Aorta (tissue), 5 donors: Measurements from ENCODE around the gene ANGPT4. TPM values are rescaled to one million over a fixed set of nuclear protein-coding genes. Genes with fewer than 3 reads are reported as not detected.

Experiments used
- ATAC-seq: fragments of 200-7000 bp; cut with Tn5 transposase; one replicate; pipeline ENCODE4 v1.9.1; 2022; ENCODE audit warnings: moderate library complexity; ENCODE audit not compliant: low FRiP score
- DNase-seq, 2 donors: peaks; one replicate each; pipeline ENCODE4 v3.0.0-alpha.2; 2020
- H3K27ac ChIP-seq, 2 donors: one replicate each; pipeline ENCODE4 v1.5.1; 2013; ENCODE audit warnings: low read length in 2 of 2, mild to moderate bottlenecking in 2 of 2, moderate library complexity in 2 of 2, control low read depth in 1 of 2, inconsistent platforms in 1 of 2, low read depth in 1 of 2
- H3K27me3 ChIP-seq, 2 donors: one replicate each; pipeline ENCODE4 v1.6.1; 2013; ENCODE audit warnings: control low read depth in 1 of 2, low read length in 1 of 2, mild to moderate bottlenecking in 1 of 2, moderate library complexity in 1 of 2; ENCODE audit not compliant: insufficient read depth in 2 of 2, control insufficient read depth in 1 of 2
- H3K36me3 ChIP-seq, 2 donors: one replicate each; pipeline ENCODE4 v1.6.1; 2013; ENCODE audit warnings: control low read depth in 1 of 2, low read length in 1 of 2, mild to moderate bottlenecking in 1 of 2; ENCODE audit not compliant: insufficient read depth in 2 of 2, control insufficient read depth in 1 of 2
- H3K4me1 ChIP-seq, 2 donors: one replicate each; pipeline ENCODE4 v1.6.1; 2013; ENCODE audit warnings: low read length in 2 of 2, control low read depth in 1 of 2, mild to moderate bottlenecking in 1 of 2, moderate library complexity in 1 of 2; ENCODE audit not compliant: insufficient read depth in 2 of 2, control insufficient read depth in 1 of 2
- H3K4me3 ChIP-seq, 2 donors: one replicate each; pipeline ENCODE4 v1.5.1; 2013; ENCODE audit warnings: low read length in 2 of 2, control low read depth in 1 of 2, mild to moderate bottlenecking in 1 of 2
- H3K9me3 ChIP-seq: one replicate; pipeline ENCODE4 v1.6.1; 2013; ENCODE audit warnings: mild to moderate bottlenecking, low read length; ENCODE audit not compliant: control insufficient read depth
- WGBS, 2 donors: extraction: QIAGEN DNeasy Blood & Tissue Kit; methylation state at CpG; one replicate each; pipeline ENCODE4 v1.1.7; 2013; 5-methylcytosine and 5-hydroxymethylcytosine counted together
- intact Hi-C, 2 donors: fragments of 100-400 bp; cut with DNase I; formaldehyde crosslinking; loops; one replicate each; pipeline versions ENCODE4 v1.14.2 to v1.15.0; 2022
- polyA plus RNA-seq, 2 donors: library from polyadenylated mRNA; stranded (reverse); fragments of 200-250 nt; gene quantifications; one replicate each; pipeline ENCODE4 v1.2.3, GENCODE V29; 2013
- total RNA-seq, 2 donors: library from RNA; stranded (reverse); fragmentation: NEBNext Ultra II Directional; extraction: Animal tissue kit (Norgen Biotek cat#: 25700); gene quantifications; one replicate each; pipeline ENCODE4 v1.2.1, GENCODE V29; 2021
- donor health status: healthy with polysubstance abuse.
- donor health status: Bipolar disorder and iron deficiency.
- donor health status: DM: no; HTN: no; CAD: no.
- donor health status: DM: no; HTN: no; CAD: no.
- donor health status: DM: yes; HTN: yes; CAD: no.

The ANGPT4 gene
- total and polyA plus RNA-seq, 4 donors: 0.19 to 0.72 (median 0.33) TPM; not detected in 1

- H3K9me3 ChIP-seq: no peaks in the 10 kb centered on the region
- H3K4me3 ChIP-seq: no peak overlapping the region
- intact Hi-C loops: loop anchor here in 1 of 2 donors (10.0 kb wide), 1 partner anchor 56 kb away; no protein-coding TSS in a partner anchor
- DNase-seq (no peak), ATAC-seq (no peak)
- 49 to 50% methylated on average over 9 of the region's 9 CpGs for WGBS, 2 donors
- no peak overlapping the region for H3K27ac ChIP-seq
- H3K4me1 ChIP-seq: no peaks in the 10 kb centered on the region
- no peaks in the 10 kb centered on the region for H3K36me3 ChIP-seq
- no peaks in the 10 kb centered on the region for H3K27me3 ChIP-seq
Measured at GRCh38 chr20:878511-879307, 37.4 kb downstream of the ANGPT4 start.

DNA sequence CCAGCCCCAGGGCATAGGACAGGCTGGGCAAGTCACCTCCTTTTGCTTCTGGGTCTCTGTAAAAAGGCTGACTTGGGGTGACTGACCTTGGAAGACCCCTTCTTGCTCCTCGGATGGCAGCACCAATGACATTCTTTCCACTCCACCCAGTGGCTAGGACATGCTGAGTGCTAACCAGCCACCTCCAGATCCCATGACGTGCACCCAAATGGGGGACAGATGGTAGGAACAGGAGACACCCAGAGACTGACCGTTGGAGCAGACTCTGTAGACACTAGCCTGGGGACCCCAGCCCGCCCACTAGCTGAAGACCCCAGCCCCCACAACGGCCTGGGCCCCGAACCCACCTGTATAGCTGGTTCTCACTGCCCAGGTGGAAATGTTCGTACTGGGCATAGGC is 38.3 kb downstream of the ANGPT4 start:
- 83% methylated on average over 7 of the region's 7 CpGs for WGBS, 2 donors
- Histone ChIP-seq H3K27ac (no peak overlapping the region), H3K4me1 (no peaks in the 10 kb centered on the region), H3K4me3 (no peak overlapping the region), H3K9me3 (no peaks in the 10 kb centered on the region), H3K36me3 (no peaks in the 10 kb centered on the region), H3K27me3 (no peaks in the 10 kb centered on the region)
- ATAC-seq: no peak
- intact Hi-C loops: loop anchor here in 1 of 2 donors (10.0 kb wide), 1 partner anchor 57 kb away; no protein-coding TSS in a partner anchor
- no peak for DNase-seq

DNA sequence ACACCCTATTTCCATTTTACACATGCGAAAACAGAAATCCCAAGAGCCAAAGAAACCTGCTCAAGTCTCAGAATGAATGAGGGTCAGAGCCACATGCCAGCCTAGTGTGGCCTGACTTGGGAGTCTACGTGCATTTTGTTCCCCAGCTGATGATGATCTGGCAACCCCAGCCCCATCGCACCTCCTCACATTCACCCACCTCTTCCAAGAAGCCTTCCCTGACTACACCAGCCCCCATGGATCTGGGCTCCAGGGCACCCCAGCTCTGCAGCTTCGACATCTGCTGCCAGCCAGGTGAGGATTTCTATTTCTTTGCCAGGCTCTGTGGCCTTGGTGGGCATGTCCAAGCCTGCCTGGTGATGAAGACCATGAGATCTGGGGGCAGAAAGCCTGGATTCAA is 41.0 kb downstream of the ANGPT4 start:
- Histone ChIP-seq H3K9me3 (no peaks in the 10 kb centered on the region), H3K4me3 (no peak overlapping the region), H3K4me1 (no peaks in the 10 kb centered on the region), H3K27ac (no peak overlapping the region), H3K27me3 (no peaks in the 10 kb centered on the region), H3K36me3 (no peaks in the 10 kb centered on the region)
- ATAC-seq (no peak), DNase-seq (no peak)
- 79% methylated on average over 4 of the region's 4 CpGs for WGBS, 2 donors
- intact Hi-C loops: loop anchor here in 1 of 2 donors (10.0 kb wide), 1 partner anchor 60 kb away; no protein-coding TSS in a partner anchor

- whole genome bisulfite sequencing, 2 donors: 73 to 77% methylated on average over 10 of the region's 10 CpGs
- no peak for DNase-seq
- Histone ChIP-seq H3K27ac (no peak overlapping the region), H3K4me3 (no peak overlapping the region), H3K36me3 (no peaks in the 10 kb centered on the region), H3K27me3 (no peaks in the 10 kb centered on the region), H3K9me3 (no peaks in the 10 kb centered on the region), H3K4me1 (no peaks in the 10 kb centered on the region)
- no peak for ATAC-seq
- intact Hi-C loops: loop anchor here in 1 of 2 donors (10.0 kb wide), 1 partner anchor 61 kb away; no protein-coding TSS in a partner anchor
Measured at GRCh38 chr20:873875-874607, 42.1 kb downstream of the ANGPT4 start.

DNA sequence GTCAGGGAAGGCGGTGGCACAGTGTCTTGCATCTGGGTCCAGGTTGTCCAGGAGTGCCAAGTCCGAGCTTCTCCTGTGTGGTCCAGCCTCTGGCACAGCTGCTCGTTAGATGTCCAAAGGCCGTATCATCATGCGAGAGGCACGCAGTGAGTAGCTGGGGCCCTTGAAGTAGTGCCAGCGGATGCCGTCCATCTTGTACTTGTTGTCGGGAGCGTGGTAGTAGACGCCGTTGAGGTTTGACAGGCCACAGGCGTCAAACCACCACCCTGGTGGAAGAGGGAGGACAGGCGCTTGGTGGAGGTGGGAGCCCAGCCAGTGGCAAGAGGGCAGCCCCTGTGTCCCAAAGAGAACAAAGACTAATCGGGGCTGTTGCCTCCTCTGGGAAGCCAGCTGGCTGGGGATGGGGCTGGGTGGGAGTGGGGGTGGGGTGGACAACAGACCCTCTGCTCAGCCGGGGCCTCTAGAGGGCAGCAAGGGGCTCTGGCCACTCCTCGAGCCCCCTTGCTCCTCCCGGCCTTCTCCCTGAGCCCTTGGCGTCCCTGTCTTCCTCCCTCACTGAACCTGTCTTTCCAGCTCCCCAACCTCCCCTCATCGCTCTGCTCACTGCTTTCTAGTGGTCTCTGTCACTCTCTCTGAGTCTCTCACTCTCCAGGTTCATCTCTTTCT is 43.1 kb downstream of the ANGPT4 start:
- DNase-seq: no peak
- no peak overlapping the region for H3K27ac ChIP-seq
- ATAC-seq: no peak
- H3K27me3 ChIP-seq: no peaks in the 10 kb centered on the region
- intact Hi-C loops: loop anchor here in 1 of 2 donors (10.0 kb wide), 1 partner anchor 62 kb away; no protein-coding TSS in a partner anchor
- H3K9me3 ChIP-seq: no peaks in the 10 kb centered on the region
- no peak overlapping the region for H3K4me3 ChIP-seq
- no peaks in the 10 kb centered on the region for H3K36me3 ChIP-seq
- 58 to 62% methylated on average over 19 to 20 of the region's 20 CpGs for WGBS, 2 donors
- no peaks in the 10 kb centered on the region for H3K4me1 ChIP-seq

DNA sequence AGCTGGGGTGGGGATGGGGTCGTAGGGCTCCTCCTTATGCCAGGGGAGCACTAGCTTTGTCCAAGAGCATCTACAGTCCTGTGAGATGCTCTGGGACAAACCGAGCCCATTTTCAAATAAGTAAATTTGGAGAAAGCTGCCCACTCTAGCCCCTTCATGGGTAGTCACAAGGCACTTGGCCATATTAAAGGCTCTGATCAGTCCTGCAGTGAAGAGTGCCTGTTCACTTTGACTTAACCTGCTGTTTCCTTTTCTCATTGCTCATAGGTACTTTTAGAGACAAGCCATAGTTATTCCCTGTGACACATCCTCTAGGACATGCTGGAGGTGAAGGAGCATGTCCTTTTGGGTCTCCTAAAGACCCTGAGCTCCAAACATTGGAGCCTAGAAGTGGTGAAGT is 44.2 kb downstream of the ANGPT4 start:
- WGBS, 2 donors: 61 to 79% methylated on average over 2 of the region's 2 CpGs
- ATAC-seq (no peak), DNase-seq (no peak)
- Histone ChIP-seq H3K4me3 (no peak overlapping the region), H3K36me3 (no peaks in the 10 kb centered on the region), H3K4me1 (no peaks in the 10 kb centered on the region), H3K27me3 (no peaks in the 10 kb centered on the region), H3K27ac (no peak overlapping the region), H3K9me3 (no peaks in the 10 kb centered on the region)
- intact Hi-C loops: loop anchor here in 1 of 2 donors (10.0 kb wide), 1 partner anchor 63 kb away; no protein-coding TSS in a partner anchor

DNA sequence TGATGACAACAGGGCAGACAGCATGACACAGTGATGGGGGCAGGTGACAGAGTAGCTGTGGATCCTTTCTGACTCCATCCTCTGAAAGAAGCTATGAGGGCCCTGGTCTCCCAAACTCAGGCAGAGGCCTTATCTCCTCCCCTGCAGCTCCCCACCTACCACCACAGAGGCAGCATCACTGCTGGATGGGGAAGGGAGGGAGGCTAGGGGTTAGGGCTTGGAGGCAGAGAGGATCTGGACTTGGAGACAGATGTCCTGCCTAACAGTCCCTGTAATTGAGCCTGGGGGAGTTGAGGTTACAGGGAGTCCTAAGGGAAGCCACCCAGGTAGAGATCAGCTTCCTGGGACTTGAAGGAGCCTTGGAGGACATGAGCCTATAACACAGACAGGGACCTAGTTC is 44.7 kb downstream of the ANGPT4 start:
- no peak for DNase-seq
- Histone ChIP-seq H3K36me3 (no peaks in the 10 kb centered on the region), H3K27me3 (no peaks in the 10 kb centered on the region), H3K4me1 (no peaks in the 10 kb centered on the region), H3K4me3 (no peak overlapping the region), H3K9me3 (no peaks in the 10 kb centered on the region), H3K27ac (no peak overlapping the region)
- ATAC-seq: no peak
- intact Hi-C loops: loop anchor here in 1 of 2 donors (10.0 kb wide), 1 partner anchor 63 kb away; no protein-coding TSS in a partner anchor

- H3K27me3 ChIP-seq: no peaks in the 10 kb centered on the region
- intact Hi-C loops: loop anchor here in 1 of 2 donors (10.0 kb wide), 1 partner anchor 64 kb away; no protein-coding TSS in a partner anchor
- ATAC-seq: no peak
- no peak overlapping the region for H3K27ac ChIP-seq
- no peaks in the 10 kb centered on the region for H3K36me3 ChIP-seq
- H3K4me1 ChIP-seq: no peaks in the 10 kb centered on the region
- DNase-seq: no peak
- H3K9me3 ChIP-seq: no peaks in the 10 kb centered on the region
- no peak overlapping the region for H3K4me3 ChIP-seq
- 68 to 88% methylated on average over 3 of the region's 3 CpGs for WGBS, 2 donors
Measured at GRCh38 chr20:870758-871157, 45.4 kb downstream of the ANGPT4 start.
